DMS79 (cell line): ENCODE data around the gene TSSK1B.
A peak's percentile ranks its signal among the peaks of the same experiment; 100 is the strongest.
"Not testable (repeated sequence)": the region's sequence is repeated elsewhere in the genome, so short reads cannot be mapped to it uniquely, and the experiment has no call there.

Experiments
- DNase-seq: peaks from one replicate; lab custom pipeline; 2025; lab: John Stamatoyannopoulos, UW

The TSSK1B gene

GRCh38 chr5:113434889-113435288 lies at the start of gene TSSK1B:
TSSK1B (minus strand) TSS chr5:113434989; CDS start chr5:113434839, 150 bp downstream.
- no peak for DNase-seq

- no peak for DNase-seq
Observed at GRCh38 chr5:113480243-113480642, 45.5 kb upstream of the TSSK1B start.

- no peak for DNase-seq
Observed at GRCh38 chr5:113478691-113479090, 43.9 kb upstream of the TSSK1B start.

GRCh38 chr5:113474100-113474728 lies 39.4 kb upstream of the TSSK1B start:
- no peak for DNase-seq

GRCh38 chr5:113463032-113463431 lies 28.2 kb upstream of the TSSK1B start:
- peak; percentile 3 for DNase-seq

- not testable (repeated sequence) for DNase-seq
Observed at GRCh38 chr5:113457106-113457505, 22.3 kb upstream of the TSSK1B start.

- DNase-seq = no peak
Observed at GRCh38 chr5:113452941-113453340, 18.2 kb upstream of the TSSK1B start.

- no peak for DNase-seq
Observed at GRCh38 chr5:113451797-113452196, 17.0 kb upstream of the TSSK1B start.

GRCh38 chr5:113450929-113451328 lies 16.1 kb upstream of the TSSK1B start:
- no peak for DNase-seq

GRCh38 chr5:113450462-113450861 lies 15.7 kb upstream of the TSSK1B start:
- DNase-seq = no peak

- DNase-seq = no peak
Observed at GRCh38 chr5:113448252-113448651, 13.5 kb upstream of the TSSK1B start.

- DNase-seq = no peak
Observed at GRCh38 chr5:113447498-113448050, 12.8 kb upstream of the TSSK1B start.

GRCh38 chr5:113446358-113446927 lies 11.7 kb upstream of the TSSK1B start:
- DNase-seq = no peak

- no peak for DNase-seq
Observed at GRCh38 chr5:113437111-113437510, 2.3 kb upstream of the TSSK1B start.

GRCh38 chr5:113435575-113435974 lies 786 bp upstream of the TSSK1B start:
- DNase-seq = no peak

- no peak for DNase-seq
Observed at GRCh38 chr5:113433862-113434612, 752 bp downstream of the TSSK1B start.

- no peak for DNase-seq
Observed at GRCh38 chr5:113433071-113433470, 1.7 kb downstream of the TSSK1B start.

GRCh38 chr5:113427871-113428574 lies 6.8 kb downstream of the TSSK1B start:
- no peak for DNase-seq

GRCh38 chr5:113425909-113426308 lies 8.9 kb downstream of the TSSK1B start:
- no peak for DNase-seq

- DNase-seq = no peak
Observed at GRCh38 chr5:113421693-113422092, 13.1 kb downstream of the TSSK1B start.

GRCh38 chr5:113405530-113405929 lies 29.3 kb downstream of the TSSK1B start:
- DNase-seq = no peak

- no peak for DNase-seq
Observed at GRCh38 chr5:113404269-113404668, 30.5 kb downstream of the TSSK1B start.
